H1 (cell line): ENCODE data around the gene NOP9. TPM values are rescaled to one million over a fixed set of nuclear protein-coding genes. Genes with fewer than 3 reads are reported as not detected.

Source experiments
- CTCF ChIA-PET: fragments of 300-600 bp; sonication (Branson Sonifier 250); formaldehyde crosslinking; loops from one replicate; lab custom pipeline; 2021; ENCODE audit not compliant: partially characterized antibody; lab: Charles Lee
- POLR2A ChIA-PET: fragments of 300-600 bp; sonication (Branson Sonifier 250); formaldehyde crosslinking; loops from one replicate; lab custom pipeline; 2021; ENCODE audit warnings: inconsistent platforms; ENCODE audit not compliant: partially characterized antibody; lab: Charles Lee
- DNase-seq, 2 experiments: peaks; one replicate each; pipeline versions ENCODE4 v3.0.0 to v3.0.0-alpha.2; 2010 to 2022; ENCODE audit warnings: low spot score in 2 of 2, low read depth in 1 of 2, mixed read lengths in 1 of 2
- FAIRE-seq: peaks from 2 replicates; lab custom pipeline; 2011; peaks lifted over from hg19 to GRCh38; lab: Jason Lieb, UNC
- H2AFZ ChIP-seq: 2 replicates; pipeline ENCODE4 v1.8.1; 2012; ENCODE audit warnings: low read length, inconsistent platforms
- H2AK5ac ChIP-seq: 2 replicates; pipeline ENCODE4 v1.6.1; 2013; ENCODE audit warnings: low read depth, low read length
- H2BK120ac ChIP-seq: replicated peaks from 2 replicates; pipeline ENCODE3; 2013; ENCODE audit warnings: low read depth, low read length, inconsistent platforms
- H2BK12ac ChIP-seq: 2 replicates; pipeline ENCODE4 v1.6.1; 2013; ENCODE audit warnings: low read depth, low read length
- H2BK15ac ChIP-seq: 2 replicates; pipeline ENCODE4 v1.6.1; 2013; ENCODE audit warnings: low read length
- H2BK20ac ChIP-seq: 2 replicates; pipeline ENCODE4 v1.6.1; 2013; ENCODE audit warnings: low read length
- H2BK5ac ChIP-seq: 2 replicates; pipeline ENCODE4 v1.6.1; 2013; ENCODE audit warnings: low read depth, low read length
- H3K14ac ChIP-seq: 2 replicates; pipeline ENCODE4 v1.6.1; 2013; ENCODE audit warnings: inconsistent platforms; ENCODE audit not compliant: insufficient read length
- H3K18ac ChIP-seq: 2 replicates; pipeline ENCODE4 v1.6.1; 2013; ENCODE audit warnings: low read length; ENCODE audit errors: extremely low read depth
- H3K23ac ChIP-seq: 2 replicates; pipeline ENCODE4 v1.6.1; 2013; ENCODE audit warnings: inconsistent platforms; ENCODE audit not compliant: insufficient read length
- H3K23me2 ChIP-seq: 2 replicates; pipeline ENCODE4 v1.6.1; 2013; ENCODE audit warnings: low read depth, low read length
- H3K27ac ChIP-seq: 2 replicates; pipeline ENCODE4 v1.6.1; 2011; ENCODE audit warnings: low read depth, low read length, inconsistent platforms
- H3K27me3 ChIP-seq, 4 experiments: replicated peaks in 1 of 4; 1 replicate in 1 of 4; 2 replicates in 3 of 4; pipeline versions ENCODE4 v1.6.1 to v1.8.1; 2011 to 2013; ENCODE audit warnings: low read length in 3 of 4, mild to moderate bottlenecking in 3 of 4, inconsistent platforms in 2 of 4, mixed read lengths in 2 of 4, moderate library complexity in 1 of 4; ENCODE audit not compliant: control insufficient read depth in 3 of 4, insufficient read depth in 3 of 4; ENCODE audit errors: extremely low read depth in 1 of 4
- H3K36me3 ChIP-seq, 4 experiments: 2 replicates each; pipeline versions ENCODE4 v1.6.1 to v1.8.1; 2011 to 2013; ENCODE audit warnings: mild to moderate bottlenecking in 4 of 4, low read length in 3 of 4, moderate library complexity in 2 of 4, control low read depth in 1 of 4, inconsistent platforms in 1 of 4; ENCODE audit not compliant: insufficient read depth in 4 of 4, control insufficient read depth in 2 of 4
- H3K4ac ChIP-seq: replicated peaks from 2 replicates; pipeline ENCODE3; 2013; ENCODE audit warnings: low read length, low read depth, mixed read lengths, inconsistent platforms; ENCODE audit not compliant: insufficient read length
- H3K4me1 ChIP-seq, 4 experiments: replicated peaks in 1 of 4; 1 replicate in 1 of 4; 2 replicates in 3 of 4; pipeline versions ENCODE4 v1.6.1 to v1.8.1; 2011 to 2013; ENCODE audit warnings: low read length in 3 of 4, inconsistent platforms in 2 of 4, mixed read lengths in 1 of 4; ENCODE audit not compliant: insufficient read depth in 4 of 4, control insufficient read depth in 3 of 4
- H3K4me2 ChIP-seq, 2 experiments: 2 replicates each; pipeline versions ENCODE4 v1.6.1 to v1.8.1; 2011 to 2013; ENCODE audit warnings: low read depth in 2 of 2, low read length in 2 of 2, control low read depth in 1 of 2, inconsistent platforms in 1 of 2, mild to moderate bottlenecking in 1 of 2; ENCODE audit not compliant: insufficient read depth in 1 of 2
- H3K4me3 ChIP-seq, 4 experiments: fragments of 200-600, 300-600 bp in 1 of 4; sonication (generic), shearing (Covaris generic), sonication (Bioruptor Twin) in 1 of 4; 2 replicates each; pipeline versions ENCODE4 v1.5.1 to v1.8.1; 2011 to 2016; ENCODE audit warnings: low read length in 4 of 4, low read depth in 3 of 4, control low read depth in 2 of 4, inconsistent platforms in 2 of 4, mild to moderate bottlenecking in 2 of 4, mixed read lengths in 1 of 4, moderate library complexity in 1 of 4; ENCODE audit not compliant: insufficient read depth in 2 of 4; ENCODE audit errors: extremely low read depth in 1 of 4
- H3K56ac ChIP-seq: replicated peaks from 2 replicates; pipeline ENCODE3; 2013; ENCODE audit warnings: low read depth, mild to moderate bottlenecking, mixed read lengths, low read length, inconsistent platforms; ENCODE audit not compliant: insufficient read length
- H3K79me1 ChIP-seq: 2 replicates; pipeline ENCODE4 v1.6.1; 2013; ENCODE audit warnings: low read depth, low read length, control low read depth
- H3K79me2 ChIP-seq, 2 experiments: 2 replicates each; pipeline versions ENCODE4 v1.6.1 to v1.8.1; 2012 to 2013; ENCODE audit warnings: low read length in 2 of 2, mild to moderate bottlenecking in 2 of 2, inconsistent platforms in 1 of 2; ENCODE audit not compliant: insufficient read depth in 2 of 2, control insufficient read depth in 1 of 2
- H3K9ac ChIP-seq, 4 experiments: replicated peaks in 1 of 4; 1 replicate in 1 of 4; 2 replicates in 3 of 4; pipeline versions ENCODE4 v1.6.1 to v1.8.1; 2011 to 2013; ENCODE audit warnings: low read depth in 3 of 4, low read length in 3 of 4, control low read depth in 2 of 4, mild to moderate bottlenecking in 2 of 4, moderate library complexity in 2 of 4, inconsistent platforms in 1 of 4; ENCODE audit errors: extremely low read depth in 1 of 4
- H3K9me3 ChIP-seq, 2 experiments: 2 replicates each; pipeline versions ENCODE4 v1.6.1 to v1.8.1; 2012 to 2013; ENCODE audit warnings: mild to moderate bottlenecking in 2 of 2, moderate library complexity in 2 of 2, control low read depth in 1 of 2, inconsistent platforms in 1 of 2, low read depth in 1 of 2, low read length in 1 of 2, mixed read lengths in 1 of 2; ENCODE audit not compliant: insufficient read depth in 2 of 2
- H4K20me1 ChIP-seq, 2 experiments: replicated peaks in 1 of 2; 2 replicates each; pipeline versions ENCODE3 to v1.8.1; 2011 to 2013; ENCODE audit warnings: inconsistent platforms in 2 of 2, low read length in 2 of 2, mild to moderate bottlenecking in 1 of 2; ENCODE audit not compliant: insufficient read depth in 2 of 2, control insufficient read depth in 1 of 2
- H4K5ac ChIP-seq: 2 replicates; pipeline ENCODE4 v1.6.1; 2013; ENCODE audit warnings: low read length, low read depth, mixed read lengths, inconsistent platforms; ENCODE audit not compliant: insufficient read length
- H4K8ac ChIP-seq: 2 replicates; pipeline ENCODE4 v1.8.0; 2013; ENCODE audit warnings: mild to moderate bottlenecking, moderate library complexity, low read length, inconsistent platforms; ENCODE audit not compliant: insufficient read depth; ENCODE audit errors: extremely low read depth
- H4K91ac ChIP-seq: replicated peaks from 2 replicates; pipeline ENCODE3; 2013; ENCODE audit warnings: low read length, mixed read lengths, inconsistent platforms; ENCODE audit not compliant: insufficient read length
- RFX5 ChIP-seq: IDR thresholded peaks from 2 replicates; pipeline ENCODE4 v1.6.1; 2011; ENCODE audit warnings: low read depth, low read length, improper control_type of control experiment, borderline replicate concordance
- SUZ12 ChIP-seq: fragments of 200-600 bp; sonication (generic); IDR thresholded peaks from 2 replicates; pipeline ENCODE4 v1.6.1; 2012; ENCODE audit warnings: mild to moderate bottlenecking, inconsistent platforms, low read length, moderate library complexity, mixed read lengths
- WGBS, 2 experiments: shearing (Covaris generic) in 1 of 2; methylation state at CpG; one replicate each; pipeline versions ENCODE4 v1.1.6 to v1.1.7; 2013 to 2015; ENCODE audit warnings: low lambda C conversion rate in 2 of 2, mixed read lengths in 2 of 2, inconsistent platforms in 1 of 2, low coverage in 1 of 2, missing lambda C conversion rate in 1 of 2; ENCODE audit not compliant: insufficient replicate concordance in 2 of 2, insufficient coverage in 1 of 2, insufficient read length in 1 of 2; ENCODE audit errors: extremely low coverage in 1 of 2, missing lambda C conversion rate in 1 of 2; 5-methylcytosine and 5-hydroxymethylcytosine counted together
- polyA plus RNA-seq, 7 experiments: library from polyadenylated mRNA; depleted of rRNA in 3 of 7; stranded (reverse) in 5 of 7; unstranded in 2 of 7; fragments of >200 nt in 5 of 7; fragments of 200-250 nt in 2 of 7; gene quantifications; 1 replicate in 5 of 7; 2 replicates in 1 of 7; 4 replicates in 1 of 7; pipeline versions ENCODE4 v1.2.1 to v1.2.3, GENCODE V29; 2011 to 2013; ENCODE audit warnings: missing spikeins in 2 of 7, mixed read lengths in 2 of 7
- total RNA-seq: library from RNA; stranded (reverse); fragmentation: NEBNext Ultra II Directional; extraction: Animal tissue kit (Norgen Biotek cat#: 25700); gene quantifications from 2 replicates; pipeline ENCODE4 v1.2.1, GENCODE V29; 2021
- TF ChIP-seq, protein P1 (sequence below): IDR thresholded peaks from 2 replicates; pipeline ENCODE4 v1.6.1; 2011; ENCODE audit warnings: low read depth, mild to moderate bottlenecking, low read length; ENCODE audit not compliant: insufficient read depth

The NOP9 gene
- total and polyA plus RNA-seq, 2 of the 8 experiments (the other 6 are each of a cell fraction or from before 2014, with no cell fraction given), result 17.8 to 34.8 TPM

- Histone ChIP-seq H3K4me2 (no peak overlapping the region), H3K79me2 (no peaks in the 10 kb centered on the region), H3K9ac (no peak overlapping the region), H4K8ac (peak overlapping the region; percentile 80), H3K4me1 (peaks cover 0 to 2% (median 0%) of the 10 kb centered on the region in 4 experiments; a peak in 1 of 7 replicates), H2BK20ac (no peak overlapping the region), H2AK5ac (no peak overlapping the region), H2BK12ac (0 out of 2 replicates have a peak overlapping the region, but pooled peaks have one; percentile 9), H2BK5ac (no peak overlapping the region), H3K36me3 (no peaks in the 10 kb centered on the region), H3K18ac (no peak overlapping the region), H2BK15ac (no peak overlapping the region), H4K20me1 (peaks cover 0 to 2% of the 10 kb centered on the region in 2 experiments), H3K9me3 (no peaks in the 10 kb centered on the region), H3K23ac (no peak overlapping the region), H4K91ac (no peak overlapping the region), H3K79me1 (no peaks in the 10 kb centered on the region), H3K4ac (no peak overlapping the region), H3K14ac (no peak overlapping the region), H3K27me3 (no peaks in the 10 kb centered on the region; a peak in 1 of 7 replicates), H3K27ac (no peak overlapping the region), H4K5ac (no peak overlapping the region), H2AFZ (no peak overlapping the region), H3K4me3 (no peak overlapping the region), H2BK120ac (no peak overlapping the region), H3K56ac (no peak overlapping the region), H3K23me2 (no peaks in the 10 kb centered on the region)
- no peak for DNase-seq
- FAIRE-seq, result no peak
- ChIA-PET POLR2A (interaction anchor here (0.7 to 3.9 kb wide), 7 partner anchors 8 to 56 kb away, joined by 3 to 14 read pairs (median 4); partner anchors contain the start of gene RABGGTA), CTCF (interaction anchor here (0.5 to 3.6 kb wide), 8 partner anchors 12 to 1446 kb away, joined by 3 to 14 read pairs (median 6); partner anchors contain the start of genes CIDEB, RABGGTA and TINF2)
- 88% methylated on average over 18 of the region's 18 CpGs; no CpG with 5 or more reads in 1 of the 2 experiments for WGBS, 2 experiments
- TF ChIP-seq, protein P1, sequence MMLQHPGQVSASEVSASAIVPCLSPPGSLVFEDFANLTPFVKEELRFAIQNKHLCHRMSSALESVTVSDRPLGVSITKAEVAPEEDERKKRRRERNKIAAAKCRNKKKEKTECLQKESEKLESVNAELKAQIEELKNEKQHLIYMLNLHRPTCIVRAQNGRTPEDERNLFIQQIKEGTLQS, result no peak
- TF ChIP-seq RFX5 (no peak), SUZ12 (no peak)
Measured at GRCh38 chr14:24258548-24259265, 40.9 kb upstream of the NOP9 start.
